GM18511 (cell line): ENCODE measurements around the gene UNC5CL.

ENCODE experiments used
- ATAC-seq: cut with Tn5 transposase; IDR thresholded peaks from one replicate; pipeline ENCODE4 v1.9.1; 2021; ENCODE audit warnings: mild to moderate bottlenecking, moderate library complexity; ENCODE audit not compliant: unreplicated experiment

UNC5CL gene

GRCh38 chr6:41063884-41064285, 24.9 kb upstream of the UNC5CL start:
- ATAC-seq = no peak

DNA sequence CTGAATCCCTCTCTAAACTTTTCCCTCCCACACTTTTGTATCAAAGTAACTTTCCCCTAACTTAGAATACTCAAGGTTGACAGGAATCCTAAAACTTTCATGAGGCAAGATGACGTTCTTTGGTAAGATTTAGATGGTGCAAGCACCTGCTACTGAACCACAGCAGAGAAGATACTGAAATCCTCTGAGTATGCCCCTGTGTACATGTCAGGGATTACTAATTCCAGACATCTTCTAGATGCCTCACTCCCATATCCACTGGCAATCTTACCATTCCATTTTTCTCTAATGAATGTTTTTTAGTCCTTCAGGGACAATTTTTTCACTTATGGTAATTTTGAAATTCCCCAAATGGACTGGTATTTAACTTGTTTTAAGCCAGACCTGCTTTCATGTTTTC, 23.0 kb upstream of the UNC5CL start:
- no peak for ATAC-seq

GRCh38 chr6:41061196-41061726, 22.2 kb upstream of the UNC5CL start:
- no peak for ATAC-seq

DNA sequence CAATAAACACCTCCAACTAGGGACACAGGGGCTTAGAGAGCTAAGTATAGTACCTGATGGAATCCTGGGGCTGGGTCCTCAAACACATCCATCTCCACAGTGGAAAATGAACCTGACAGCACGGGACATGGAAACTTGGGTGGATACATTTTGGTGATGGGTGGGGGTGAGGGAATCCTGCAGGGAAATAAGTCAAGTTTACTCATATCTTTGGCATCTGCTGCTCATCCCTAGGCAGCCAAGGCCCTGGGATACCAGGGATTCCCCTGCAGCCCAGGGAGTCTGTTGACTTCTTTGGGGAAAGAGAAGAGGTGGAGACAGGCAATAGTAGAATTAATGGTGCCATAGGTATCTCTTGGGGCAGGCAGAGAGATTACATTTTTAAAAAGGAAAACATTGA, 20.5 kb upstream of the UNC5CL start:
- ATAC-seq = no peak

GRCh38 chr6:41058783-41059181, 19.8 kb upstream of the UNC5CL start:
- no peak for ATAC-seq

DNA sequence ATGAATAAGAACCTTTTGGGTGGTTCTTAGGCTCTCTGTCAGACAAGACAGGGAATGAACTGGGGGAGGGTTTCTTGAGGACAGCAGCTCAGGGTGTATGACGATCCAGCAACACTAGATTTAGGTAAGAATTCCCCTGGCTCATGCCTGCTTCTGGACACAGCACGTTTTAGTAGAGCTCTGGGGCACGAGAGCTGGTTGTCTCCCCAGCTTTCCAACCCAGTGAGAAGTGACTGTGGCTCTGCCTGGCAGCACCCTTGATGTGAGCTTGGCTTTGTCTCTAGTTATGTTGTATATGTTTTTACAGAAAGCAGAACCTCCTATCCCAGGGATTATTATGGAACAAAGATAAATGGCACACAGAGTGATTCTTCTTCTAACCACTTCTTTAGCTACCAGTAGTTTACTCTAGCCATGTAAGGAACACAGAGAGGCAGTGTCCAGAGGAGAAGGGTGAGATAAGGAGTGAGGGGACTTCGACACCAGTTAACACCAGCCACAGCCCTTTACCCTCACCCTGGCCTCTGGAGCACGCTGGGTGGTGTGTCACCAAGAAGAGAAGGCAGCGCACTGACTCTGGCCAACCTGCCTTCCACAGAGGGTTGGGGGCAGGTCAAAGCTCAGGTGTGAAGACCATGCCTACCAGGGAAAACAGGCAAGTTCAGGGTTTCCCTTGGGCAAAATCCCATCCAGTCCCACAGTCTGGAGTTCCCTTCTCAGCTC, 17.9 kb upstream of the UNC5CL start:
- ATAC-seq = no peak

- no peak for ATAC-seq
These were observed 16.1 kb upstream of the UNC5CL start for GRCh38 chr6:41055149-41055548.

DNA sequence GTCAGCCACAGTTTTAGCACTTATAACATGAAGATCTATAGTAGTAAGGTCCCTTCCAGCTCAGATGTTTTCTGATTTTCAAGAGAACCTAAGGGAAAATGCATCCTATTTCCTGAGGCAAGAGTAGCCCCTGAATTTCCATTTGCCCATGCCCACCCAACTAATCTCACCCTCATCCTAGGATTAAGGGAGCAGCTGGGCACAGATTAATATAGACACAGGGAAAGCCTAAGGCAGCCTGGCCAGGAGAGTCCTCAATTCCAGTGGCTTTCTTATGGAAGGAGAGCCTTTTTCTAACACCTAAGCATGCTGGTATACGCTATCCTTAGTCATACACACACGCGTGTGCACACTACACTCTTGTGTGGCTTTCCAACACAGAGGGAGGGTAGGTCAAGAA, 15.5 kb upstream of the UNC5CL start:
- no peak for ATAC-seq

DNA sequence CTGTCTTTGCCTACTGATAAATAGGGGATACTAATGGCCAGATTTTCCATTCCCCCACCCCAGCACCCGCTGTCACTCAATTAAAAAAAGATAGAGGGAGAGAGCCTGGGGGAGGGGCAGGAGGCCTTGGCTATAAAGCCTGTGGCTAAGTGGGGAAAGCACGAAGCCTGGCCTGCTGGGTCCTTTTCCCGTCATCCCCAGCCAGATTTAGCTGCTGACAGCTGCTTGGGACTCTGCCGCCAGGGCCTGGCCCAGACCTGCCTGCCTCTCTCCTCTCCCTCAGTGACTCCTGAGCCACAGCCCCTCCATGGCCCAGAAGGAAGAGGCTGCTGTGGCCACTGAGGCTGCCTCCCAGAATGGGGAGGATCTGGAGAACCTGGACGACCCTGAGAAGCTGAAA, 14.0 kb upstream of the UNC5CL start, which contains the start of gene APOBEC2:
Gene APOBEC2 (plus strand): TSS at position 162 of the 400 bp plus-strand sequence. CDS start 146 bp downstream, at position 308.
- no peak for ATAC-seq

DNA sequence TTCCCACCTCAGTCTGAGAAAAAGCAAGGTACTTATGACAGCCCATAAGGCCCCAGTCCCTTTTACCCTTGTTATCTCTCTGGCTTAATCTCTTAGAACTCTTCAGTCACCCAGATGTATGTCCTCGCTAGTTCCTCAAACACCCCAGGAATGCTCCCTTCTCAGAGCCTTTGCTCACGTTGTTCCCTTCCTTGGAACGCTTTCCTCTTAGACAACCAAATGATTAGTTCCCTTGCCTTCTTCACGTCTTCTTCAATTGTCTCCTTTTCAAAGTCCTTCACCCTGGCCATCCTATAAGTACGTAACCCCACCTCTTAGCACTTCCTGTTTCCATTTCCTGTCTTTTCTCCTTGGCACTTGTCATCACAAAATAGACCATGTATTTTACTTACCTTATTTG, 12.9 kb upstream of the UNC5CL start:
- ATAC-seq = no peak

- no peak for ATAC-seq
These were observed 11.5 kb upstream of the UNC5CL start for GRCh38 chr6:41050536-41050935.

DNA sequence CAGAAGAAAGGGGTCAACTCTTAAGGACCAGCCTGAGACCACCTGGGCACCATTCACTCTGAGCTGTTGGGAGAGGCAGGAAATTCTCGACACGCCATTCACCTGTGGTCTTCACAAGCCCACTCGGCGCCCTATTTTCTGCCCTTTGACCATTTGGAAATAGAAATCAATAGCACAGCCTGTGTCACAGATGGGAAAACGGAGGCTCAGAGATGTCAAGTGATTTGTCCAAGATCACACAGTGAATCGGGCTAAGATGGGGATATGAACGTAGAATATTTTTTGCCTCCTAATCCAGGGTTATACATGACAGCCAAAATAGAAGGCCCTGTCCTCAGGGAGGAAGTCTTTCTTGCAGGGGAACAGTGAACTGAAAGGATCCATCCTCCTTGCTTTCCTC, 10.9 kb upstream of the UNC5CL start:
- ATAC-seq = no peak

DNA sequence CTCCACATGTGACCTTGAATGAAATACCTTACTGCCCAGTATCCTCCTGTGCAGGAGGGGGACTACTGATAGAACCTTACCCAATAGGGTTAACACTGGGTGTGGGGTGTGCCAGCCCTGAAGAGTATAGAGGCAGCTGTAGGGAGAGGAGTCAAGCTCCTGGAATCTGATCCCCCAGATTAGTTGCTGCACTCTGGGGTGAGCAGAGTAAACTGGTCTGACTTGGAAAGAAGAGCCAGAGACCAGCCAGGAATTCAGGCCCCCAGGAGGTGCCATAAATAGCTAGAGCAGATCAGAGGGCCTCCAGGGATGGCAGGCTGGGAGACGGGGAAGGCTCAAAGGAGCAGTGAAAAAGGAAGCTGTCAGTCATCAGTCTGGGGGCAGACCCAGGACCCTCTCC, 10.5 kb upstream of the UNC5CL start:
- no peak for ATAC-seq

GRCh38 chr6:41047745-41048732, 9.0 kb upstream of the UNC5CL start:
- ATAC-seq = no peak

DNA sequence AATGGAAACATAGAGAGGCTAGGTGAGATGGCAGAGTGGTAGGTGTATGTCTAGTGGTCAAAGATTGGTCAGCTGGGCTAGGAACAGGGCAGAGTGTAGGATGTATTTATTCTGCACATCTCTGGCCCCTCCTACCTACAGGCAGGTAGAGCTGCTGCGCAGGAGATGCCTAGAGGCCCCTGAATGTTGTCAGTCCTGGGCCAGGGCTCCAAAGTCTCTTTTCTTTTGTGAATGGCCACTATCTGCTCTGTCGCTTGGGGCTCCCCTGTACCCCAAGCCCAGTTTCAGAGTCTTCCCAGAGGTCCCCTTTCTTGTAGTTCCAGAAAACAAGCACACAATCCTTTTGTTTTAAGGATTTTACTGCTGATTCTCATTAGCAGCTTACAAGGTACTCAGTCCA, 8.3 kb upstream of the UNC5CL start:
- ATAC-seq = no peak

DNA sequence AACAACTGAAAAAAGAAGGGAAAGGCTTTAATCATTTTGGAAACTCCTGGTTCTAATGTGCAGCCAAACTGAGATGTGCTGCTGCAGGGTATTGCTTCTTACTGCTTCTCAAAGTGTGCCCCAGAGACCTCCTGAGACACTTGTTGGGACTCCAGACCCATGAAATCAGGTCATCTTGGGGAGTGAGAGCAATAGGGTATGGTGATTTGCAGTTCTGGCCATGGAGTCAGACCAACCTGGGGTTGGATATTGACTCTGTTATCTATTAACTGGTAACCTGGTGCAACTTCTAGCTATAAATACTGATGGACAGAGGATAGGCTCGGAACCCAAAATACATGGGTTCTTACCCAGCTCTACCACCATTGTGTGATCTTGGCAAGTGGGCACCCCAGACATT, 7.1 kb upstream of the UNC5CL start:
- no peak for ATAC-seq

- no peak for ATAC-seq
These were observed 6.6 kb upstream of the UNC5CL start for GRCh38 chr6:41045664-41046063.

DNA sequence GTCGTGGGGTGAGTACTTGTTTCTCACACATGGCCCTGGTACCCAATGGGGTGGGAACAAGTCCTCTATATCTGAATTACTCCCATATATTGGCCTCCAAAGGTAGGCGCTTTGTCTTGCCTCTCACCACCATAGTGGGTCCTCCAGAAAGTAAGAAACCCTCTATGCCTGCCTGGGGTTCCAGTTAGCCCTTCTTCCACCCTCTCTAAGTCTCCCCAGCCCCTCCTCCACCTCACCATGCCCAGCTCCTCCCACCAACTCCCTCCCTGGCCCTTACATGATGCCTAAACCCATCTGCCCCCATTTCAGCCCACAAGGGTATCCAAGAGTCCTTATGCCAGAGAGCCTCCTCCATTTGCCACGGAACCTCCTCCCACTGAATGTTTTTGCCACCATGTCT, 4.1 kb upstream of the UNC5CL start:
- no peak for ATAC-seq

DNA sequence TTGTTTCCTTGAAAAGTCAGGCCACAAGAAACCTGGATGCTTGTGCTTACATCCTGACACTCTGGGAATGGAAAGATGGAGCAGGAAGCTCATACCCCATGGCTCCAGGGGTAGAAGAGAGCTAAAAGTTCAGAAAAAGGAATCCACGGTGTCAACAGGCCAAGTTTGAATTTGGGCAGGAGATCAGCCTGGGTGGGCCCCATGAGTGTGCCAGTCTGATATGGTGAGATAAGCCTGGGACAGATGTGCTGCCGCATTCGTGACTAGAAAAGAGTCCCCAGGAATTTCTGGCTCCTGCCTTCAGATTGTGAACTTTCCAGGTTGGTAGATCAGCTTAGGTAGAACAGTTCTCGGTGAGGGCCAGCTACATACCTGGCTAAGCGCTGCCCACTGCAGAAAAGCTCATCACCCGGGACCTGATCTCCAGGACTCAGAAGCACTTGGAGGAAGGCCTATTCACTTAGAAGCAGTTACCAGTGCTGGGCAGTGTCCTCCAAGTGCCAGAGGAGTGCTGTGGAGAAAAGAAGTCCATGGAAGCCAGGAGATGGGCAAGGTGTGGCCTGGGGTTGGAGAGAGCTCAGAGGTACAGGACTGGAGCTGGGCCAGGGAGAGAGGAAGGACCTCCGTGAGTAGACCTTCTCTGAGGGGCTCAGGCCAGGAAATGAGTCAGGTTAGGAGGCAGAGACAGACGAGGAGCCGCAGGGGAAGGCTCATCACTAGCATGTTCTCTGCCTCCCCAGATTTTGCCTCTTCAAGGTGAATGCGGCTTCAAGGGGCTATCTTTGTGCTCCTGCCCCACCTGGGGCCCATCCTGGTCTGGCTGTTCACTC, 3.4 kb upstream of the UNC5CL start, which contains the start of gene TSPO2:
Gene TSPO2 (plus strand): TSS at position 242 of the 830 bp plus-strand sequence. CDS start 519 bp downstream, at position 761.
- no peak for ATAC-seq

DNA sequence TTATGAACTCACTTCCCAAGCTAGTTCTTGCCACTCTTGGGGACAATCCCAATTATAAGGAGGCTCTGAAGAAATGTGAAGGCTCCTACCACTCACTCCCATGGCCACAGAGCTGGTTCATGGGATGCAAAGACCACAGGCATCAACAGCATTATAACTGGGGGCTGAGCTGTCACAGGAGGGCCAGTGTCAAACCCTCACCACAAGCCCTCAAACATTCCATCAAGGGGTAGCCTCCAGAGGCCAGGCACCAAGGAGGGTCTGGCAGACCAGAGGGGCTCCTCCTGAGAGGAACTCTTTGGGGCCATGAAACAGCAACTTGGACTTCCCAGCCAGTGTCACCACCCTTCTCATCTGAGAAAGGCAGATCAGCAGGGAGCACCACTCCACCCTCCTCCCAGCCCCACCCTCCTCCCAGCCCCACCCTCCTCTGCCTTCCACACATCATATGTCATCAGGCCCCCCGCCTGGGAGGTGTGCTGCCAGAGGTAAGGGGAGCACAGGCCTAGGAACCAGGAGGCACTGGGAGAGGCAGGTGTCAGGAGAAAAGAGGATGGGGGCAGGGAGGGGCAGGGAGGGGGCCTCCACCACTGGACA, 2.0 kb upstream of the UNC5CL start:
- ATAC-seq = no peak
